Activated T-cell treated with anti-CD3 and anti-CD28 coated beads, Interleukin-2, amount 50 U/mL, for 24 hours (primary cell): Measurements from ENCODE around the gene MTMR2.

Source experiments
- DNase-seq: peaks from one replicate; pipeline ENCODE4 v3.0.0-alpha.2; 2020
- H3K27ac Mint-ChIP-seq: 2 replicates; pipeline ENCODE4 v1.8.0; 2020; ENCODE audit warnings: mild to moderate bottlenecking, mixed read lengths
- H3K27me3 Mint-ChIP-seq: 2 replicates; pipeline ENCODE4 v1.8.0; 2020; ENCODE audit warnings: mixed read lengths
- H3K36me3 Mint-ChIP-seq: 2 replicates; pipeline ENCODE4 v1.8.0; 2020; ENCODE audit warnings: low read depth, mixed read lengths
- H3K4me1 Mint-ChIP-seq: 2 replicates; pipeline ENCODE4 v1.8.0; 2020; ENCODE audit warnings: low read depth, mixed read lengths
- H3K4me3 Mint-ChIP-seq: 2 replicates; pipeline ENCODE4 v1.8.0; 2020; ENCODE audit warnings: mild to moderate bottlenecking, moderate library complexity, mixed read lengths
- H3K9me3 Mint-ChIP-seq: 2 replicates; pipeline ENCODE4 v1.8.0; 2020; ENCODE audit warnings: mixed read lengths

The MTMR2 gene

GRCh38 chr11:95910638-95911368, 13.1 kb downstream of the MTMR2 start:
- Mint-ChIP-seq H3K4me1 (peaks cover 46% of the 10 kb centered on the region), H3K27me3 (no peaks in the 10 kb centered on the region), H3K4me3 (no peak overlapping the region), H3K36me3 (peaks cover 15% of the 10 kb centered on the region), H3K27ac (no peak overlapping the region), H3K9me3 (no peaks in the 10 kb centered on the region)
- DNase-seq: no peak

GRCh38 chr11:95908826-95909225, 15.1 kb downstream of the MTMR2 start:
- Mint-ChIP-seq H3K36me3 (peaks cover 15% of the 10 kb centered on the region), H3K4me1 (peaks cover 34% of the 10 kb centered on the region), H3K27me3 (no peaks in the 10 kb centered on the region), H3K27ac (no peak overlapping the region), H3K9me3 (no peaks in the 10 kb centered on the region), H3K4me3 (no peak overlapping the region)
- no peak for DNase-seq

GRCh38 chr11:95907476-95907875, 16.4 kb downstream of the MTMR2 start:
- Mint-ChIP-seq H3K27me3 (no peaks in the 10 kb centered on the region), H3K36me3 (peaks cover 10% of the 10 kb centered on the region), H3K4me3 (no peak overlapping the region), H3K9me3 (no peaks in the 10 kb centered on the region), H3K27ac (no peak overlapping the region), H3K4me1 (peaks cover 21% of the 10 kb centered on the region)
- no peak for DNase-seq

- Mint-ChIP-seq H3K9me3 (no peaks in the 10 kb centered on the region), H3K4me1 (peaks cover 14% of the 10 kb centered on the region), H3K36me3 (no peaks in the 10 kb centered on the region), H3K4me3 (no peak overlapping the region), H3K27ac (no peak overlapping the region), H3K27me3 (no peaks in the 10 kb centered on the region)
- DNase-seq: no peak
Measured at GRCh38 chr11:95904009-95904650, 19.8 kb downstream of the MTMR2 start.

- no peaks in the 10 kb centered on the region for H3K9me3 Mint-ChIP-seq
- H3K4me1 Mint-ChIP-seq: peaks cover 3% of the 10 kb centered on the region
Measured at GRCh38 chr11:95898782-95899181, 25.1 kb downstream of the MTMR2 start.

GRCh38 chr11:95897731-95898130, 26.2 kb downstream of the MTMR2 start:
- DNase-seq: no peak
- H3K36me3 Mint-ChIP-seq: peaks cover 7% of the 10 kb centered on the region
- H3K4me1 Mint-ChIP-seq: peaks cover 3% of the 10 kb centered on the region
- no peak overlapping the region for H3K4me3 Mint-ChIP-seq
- H3K27ac Mint-ChIP-seq: no peak overlapping the region
- no peaks in the 10 kb centered on the region for H3K9me3 Mint-ChIP-seq
- no peaks in the 10 kb centered on the region for H3K27me3 Mint-ChIP-seq

More at GRCh38 chr11:95898782-95899181, 25.1 kb downstream of the MTMR2 start:
- H3K27me3 Mint-ChIP-seq: no peaks in the 10 kb centered on the region
- H3K4me3 Mint-ChIP-seq: no peak overlapping the region
- no peak overlapping the region for H3K27ac Mint-ChIP-seq
- H3K36me3 Mint-ChIP-seq: peaks cover 7% of the 10 kb centered on the region
- DNase-seq: no peak

GRCh38 chr11:95895815-95896214, 28.1 kb downstream of the MTMR2 start:
- no peaks in the 10 kb centered on the region for H3K27me3 Mint-ChIP-seq
- H3K9me3 Mint-ChIP-seq: no peaks in the 10 kb centered on the region
- H3K27ac Mint-ChIP-seq: no peak overlapping the region
- H3K36me3 Mint-ChIP-seq: peaks cover 7% of the 10 kb centered on the region
- H3K4me3 Mint-ChIP-seq: no peak overlapping the region
- peaks cover 3% of the 10 kb centered on the region for H3K4me1 Mint-ChIP-seq
- no peak for DNase-seq

- no peak overlapping the region for H3K4me3 Mint-ChIP-seq
- H3K27me3 Mint-ChIP-seq: no peaks in the 10 kb centered on the region
- peaks cover 13% of the 10 kb centered on the region for H3K36me3 Mint-ChIP-seq
- DNase-seq: no peak
- peaks cover 12% of the 10 kb centered on the region for H3K4me1 Mint-ChIP-seq
- no peak overlapping the region for H3K27ac Mint-ChIP-seq
- no peaks in the 10 kb centered on the region for H3K9me3 Mint-ChIP-seq
Measured at GRCh38 chr11:95892892-95893570, 30.9 kb downstream of the MTMR2 start.

GRCh38 chr11:95892492-95892891, 31.4 kb downstream of the MTMR2 start:
- peaks cover 12% of the 10 kb centered on the region for H3K4me1 Mint-ChIP-seq
- H3K27ac Mint-ChIP-seq: no peak overlapping the region
- no peaks in the 10 kb centered on the region for H3K27me3 Mint-ChIP-seq
- DNase-seq: no peak
- no peaks in the 10 kb centered on the region for H3K9me3 Mint-ChIP-seq
- H3K4me3 Mint-ChIP-seq: no peak overlapping the region
- H3K36me3 Mint-ChIP-seq: peaks cover 18% of the 10 kb centered on the region

GRCh38 chr11:95891423-95892170, 32.3 kb downstream of the MTMR2 start:
- DNase-seq: no peak

GRCh38 chr11:95888852-95889251, 35.1 kb downstream of the MTMR2 start:
- no peak overlapping the region for H3K27ac Mint-ChIP-seq
- peaks cover 43% of the 10 kb centered on the region for H3K36me3 Mint-ChIP-seq
- H3K9me3 Mint-ChIP-seq: no peaks in the 10 kb centered on the region
- peaks cover 10% of the 10 kb centered on the region for H3K4me1 Mint-ChIP-seq
- H3K4me3 Mint-ChIP-seq: no peak overlapping the region
- no peaks in the 10 kb centered on the region for H3K27me3 Mint-ChIP-seq
- DNase-seq: no peak

More at GRCh38 chr11:95891423-95892170, 32.3 kb downstream of the MTMR2 start:
- Mint-ChIP-seq H3K27ac (no peak overlapping the region), H3K4me1 (peaks cover 12% of the 10 kb centered on the region), H3K36me3 (peaks cover 27% of the 10 kb centered on the region), H3K27me3 (no peaks in the 10 kb centered on the region), H3K4me3 (no peak overlapping the region), H3K9me3 (no peaks in the 10 kb centered on the region)

GRCh38 chr11:95888439-95888838, 35.5 kb downstream of the MTMR2 start:
- Mint-ChIP-seq H3K9me3 (no peaks in the 10 kb centered on the region), H3K4me3 (no peak overlapping the region), H3K27me3 (no peaks in the 10 kb centered on the region), H3K36me3 (peaks cover 45% of the 10 kb centered on the region), H3K4me1 (peaks cover 10% of the 10 kb centered on the region), H3K27ac (no peak overlapping the region)
- no peak for DNase-seq

- no peaks in the 10 kb centered on the region for H3K27me3 Mint-ChIP-seq
- DNase-seq: no peak
- H3K27ac Mint-ChIP-seq: no peak overlapping the region
- H3K9me3 Mint-ChIP-seq: no peaks in the 10 kb centered on the region
- H3K4me3 Mint-ChIP-seq: no peak overlapping the region
- peaks cover 10% of the 10 kb centered on the region for H3K4me1 Mint-ChIP-seq
- H3K36me3 Mint-ChIP-seq: peaks cover 54% of the 10 kb centered on the region
Measured at GRCh38 chr11:95886462-95886861, 37.4 kb downstream of the MTMR2 start.

GRCh38 chr11:95884802-95885201, 39.1 kb downstream of the MTMR2 start:
- no peak for DNase-seq

More at GRCh38 chr11:95884802-95885201, 39.1 kb downstream of the MTMR2 start:
- peaks cover 10% of the 10 kb centered on the region for H3K4me1 Mint-ChIP-seq
- H3K27ac Mint-ChIP-seq: no peak overlapping the region
- peaks cover 54% of the 10 kb centered on the region for H3K36me3 Mint-ChIP-seq
- no peak overlapping the region for H3K4me3 Mint-ChIP-seq
- H3K9me3 Mint-ChIP-seq: no peaks in the 10 kb centered on the region
- H3K27me3 Mint-ChIP-seq: no peaks in the 10 kb centered on the region
